Left lung (tissue), 10 donors: ENCODE results near the gene ARHGEF2. TPM values are rescaled to one million over a fixed set of nuclear protein-coding genes. Genes with fewer than 3 reads are reported as not detected.

Source experiments
- ATAC-seq: fragments of 200-7000 bp; cut with Tn5 transposase; one replicate; pipeline ENCODE4 v1.9.1; 2020; ENCODE audit warnings: moderate library complexity
- DNase-seq, 4 donors: peaks; one replicate each; pipeline ENCODE4 v3.0.0-alpha.2; 2013 to 2020
- H3K27ac ChIP-seq, 2 donors: fragments of 200-600 bp; sonication (generic) in 1 of 2; one replicate each; pipeline versions ENCODE4 v1.5.0 to v1.8.0; 2020 to 2021
- H3K27me3 ChIP-seq, 2 donors: fragments of 200-600 bp; sonication (generic) in 1 of 2; one replicate each; pipeline versions ENCODE4 v1.5.0 to v1.8.0; 2020 to 2021
- H3K36me3 ChIP-seq, 2 donors: fragments of 200-600 bp; sonication (generic) in 1 of 2; one replicate each; pipeline versions ENCODE4 v1.5.0 to v1.8.0; 2020 to 2021
- H3K4me1 ChIP-seq, 2 donors: fragments of 200-600 bp; one replicate each; pipeline ENCODE4 v1.8.0; 2021
- H3K4me3 ChIP-seq, 2 donors: fragments of 200-600 bp; sonication (generic) in 1 of 2; one replicate each; pipeline versions ENCODE4 v1.5.0 to v1.8.0; 2020 to 2021; ENCODE audit warnings: mild to moderate bottlenecking in 1 of 2
- H3K9me3 ChIP-seq, 2 donors: fragments of 200-600 bp; sonication (generic) in 1 of 2; one replicate each; pipeline versions ENCODE4 v1.5.0 to v1.8.0; 2020 to 2021
- intact Hi-C, 2 donors: fragments of 100-400 bp; cut with DNase I; formaldehyde crosslinking; loops; one replicate each; pipeline versions ENCODE4 v1.11.2 to v1.14.2; 2022
- polyA plus RNA-seq, 6 donors: library from polyadenylated mRNA; unstranded; fragments of 120-200 nt; gene quantifications; one replicate each; pipeline ENCODE4 v1.2.1, GENCODE V29; 2013; ENCODE audit not compliant: insufficient read length in 6 of 6
- total RNA-seq, 2 donors: library from RNA; stranded (reverse); fragmentation: NEBNext Ultra II Directional; extraction: Animal tissue kit (Norgen Biotek cat#: 25700); gene quantifications; one replicate each; pipeline ENCODE4 v1.2.1, GENCODE V29; 2021
- TF ChIP-seq, protein P1 (sequence below), 2 donors: fragments of 200-600 bp; sonication (generic) in 1 of 2; IDR thresholded peaks; one replicate each; pipeline versions ENCODE4 v1.5.0 to v1.8.0; 2021; ENCODE audit warnings: antibody characterized with exemption in 2 of 2
- donor health status: DM: no; HTN: yes; CAD: no.
- donor health status: DM: no; HTN: no; CAD: no.

ARHGEF2 gene
- total and polyA plus RNA-seq, 8 donors, result 158 to 290 (median 218) TPM

DNA sequence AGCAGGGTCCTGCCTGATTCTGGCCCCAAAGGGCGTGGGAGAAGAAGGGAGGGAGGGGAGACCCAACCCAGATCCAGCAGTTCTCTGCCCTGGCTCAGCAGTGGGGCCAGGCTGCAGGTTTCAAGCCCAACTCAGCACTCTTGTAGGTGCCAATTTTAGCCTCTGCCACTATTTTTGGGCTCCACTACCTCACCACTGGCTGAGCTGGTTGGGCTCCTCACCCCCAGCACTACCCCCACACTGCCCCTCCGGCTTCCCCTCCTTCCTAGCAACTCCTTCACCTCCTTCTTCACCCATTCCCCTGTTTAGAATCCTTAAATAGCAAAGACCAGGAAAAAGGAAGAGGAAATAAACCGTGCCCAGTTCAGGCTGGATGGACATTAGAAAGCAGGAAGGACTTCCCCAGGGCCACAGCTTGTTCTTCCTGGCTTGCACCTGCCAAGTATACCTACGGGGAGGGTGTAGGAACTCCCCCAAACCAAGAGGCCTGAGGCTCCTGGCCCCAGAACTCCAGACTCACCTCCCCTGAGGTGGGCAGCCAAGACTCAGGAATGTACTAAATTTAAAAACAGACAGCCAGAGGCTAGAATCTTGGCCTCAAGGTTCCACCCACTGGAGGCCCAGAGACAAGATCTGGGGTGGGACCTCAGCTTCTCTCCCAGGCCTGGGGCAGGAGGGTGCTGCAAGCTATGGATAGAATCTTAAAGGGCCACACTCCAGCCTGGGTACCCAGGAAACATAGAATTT, 1.4 kb upstream of the ARHGEF2 start:
- TF ChIP-seq, protein P1, sequence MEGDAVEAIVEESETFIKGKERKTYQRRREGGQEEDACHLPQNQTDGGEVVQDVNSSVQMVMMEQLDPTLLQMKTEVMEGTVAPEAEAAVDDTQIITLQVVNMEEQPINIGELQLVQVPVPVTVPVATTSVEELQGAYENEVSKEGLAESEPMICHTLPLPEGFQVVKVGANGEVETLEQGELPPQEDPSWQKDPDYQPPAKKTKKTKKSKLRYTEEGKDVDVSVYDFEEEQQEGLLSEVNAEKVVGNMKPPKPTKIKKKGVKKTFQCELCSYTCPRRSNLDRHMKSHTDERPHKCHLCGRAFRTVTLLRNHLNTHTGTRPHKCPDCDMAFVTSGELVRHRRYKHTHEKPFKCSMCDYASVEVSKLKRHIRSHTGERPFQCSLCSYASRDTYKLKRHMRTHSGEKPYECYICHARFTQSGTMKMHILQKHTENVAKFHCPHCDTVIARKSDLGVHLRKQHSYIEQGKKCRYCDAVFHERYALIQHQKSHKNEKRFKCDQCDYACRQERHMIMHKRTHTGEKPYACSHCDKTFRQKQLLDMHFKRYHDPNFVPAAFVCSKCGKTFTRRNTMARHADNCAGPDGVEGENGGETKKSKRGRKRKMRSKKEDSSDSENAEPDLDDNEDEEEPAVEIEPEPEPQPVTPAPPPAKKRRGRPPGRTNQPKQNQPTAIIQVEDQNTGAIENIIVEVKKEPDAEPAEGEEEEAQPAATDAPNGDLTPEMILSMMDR (IDR thresholded peaks at IDR 0.05), result no peak
- H3K4me1 ChIP-seq, result peaks cover 51 to 80% of the 10 kb centered on the region in 2 donors
- H3K9me3 ChIP-seq, result no peaks in the 10 kb centered on the region
- peak; percentile 1 for ATAC-seq
- no peaks in the 10 kb centered on the region for H3K27me3 ChIP-seq
- no peaks in the 10 kb centered on the region for H3K36me3 ChIP-seq
- peak overlapping the region; percentile 60 to 98 for H3K4me3 ChIP-seq
- H3K27ac ChIP-seq, result peak overlapping the region; percentile 92 to 96
- intact Hi-C loops, result no loop called here
- DNase-seq, result no peak

DNA sequence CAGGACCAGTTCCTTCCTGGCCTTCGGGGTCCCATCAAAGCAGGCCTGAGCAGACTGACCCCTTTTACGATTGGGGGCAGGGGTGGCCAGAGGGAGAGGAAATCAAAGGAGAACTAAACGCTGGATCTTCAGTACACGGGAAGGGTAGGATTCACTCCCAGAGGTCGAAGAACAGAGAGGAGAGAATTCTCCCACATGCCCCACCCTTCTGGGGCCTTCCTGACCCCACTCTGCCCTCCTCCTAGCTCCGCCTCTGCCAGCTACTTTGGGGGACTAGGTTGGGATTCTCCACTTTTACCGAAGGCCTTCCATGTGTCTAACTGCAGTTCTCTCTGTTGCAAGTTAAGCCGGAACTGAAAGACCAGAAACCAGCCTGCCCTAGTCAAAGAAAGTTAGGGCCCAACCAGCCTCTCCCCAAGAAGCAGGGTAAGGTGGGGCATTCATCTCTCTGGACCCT, 654 bp upstream of the ARHGEF2 start:
- H3K27ac ChIP-seq, result peak overlapping the region; percentile 92 to 96
- H3K9me3 ChIP-seq, result no peaks in the 10 kb centered on the region
- peaks cover 56 to 80% of the 10 kb centered on the region in 2 donors for H3K4me1 ChIP-seq
- H3K36me3 ChIP-seq, result peaks cover 0 to 2% of the 10 kb centered on the region in 2 donors
- intact Hi-C loops, result no loop called here
- ATAC-seq (peak; percentile 17), DNase-seq (no peak)
- no peaks in the 10 kb centered on the region for H3K27me3 ChIP-seq
- TF ChIP-seq, protein P1 (IDR thresholded peaks at IDR 0.05), result no peak
- H3K4me3 ChIP-seq, result peak overlapping the region; percentile 60 to 98

DNA sequence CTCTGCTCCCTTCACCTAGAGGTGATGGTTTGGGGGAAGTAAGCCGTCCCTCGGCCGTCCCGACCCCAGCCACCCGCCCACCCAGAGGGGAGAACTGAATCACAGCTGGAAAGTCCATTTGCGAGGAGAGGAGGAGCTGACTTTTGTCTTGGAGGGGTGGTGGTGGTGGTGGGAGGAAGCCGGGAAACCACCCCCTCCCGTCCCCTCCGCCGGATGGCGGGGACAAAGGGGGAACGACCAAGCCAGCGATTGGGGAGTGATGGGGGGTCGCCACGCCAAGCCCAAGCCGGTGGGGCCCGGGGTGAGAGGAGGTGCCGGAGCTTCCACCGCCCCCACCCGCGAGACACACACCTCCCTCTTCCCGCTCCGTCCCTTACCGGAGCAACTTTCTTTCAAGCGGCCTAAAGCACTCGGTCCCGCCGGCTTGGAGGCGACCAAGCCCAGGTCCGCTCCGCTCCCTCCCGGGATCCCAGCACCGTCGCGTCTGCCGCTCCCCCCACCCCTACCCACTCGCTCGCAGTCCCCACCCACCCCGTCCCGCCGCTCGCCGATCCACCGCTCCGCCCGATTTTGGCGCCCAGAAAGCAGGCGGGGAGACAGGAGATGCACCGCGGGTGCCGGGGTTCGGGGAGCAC, 540 bp downstream of the ARHGEF2 start:
- peaks cover 0 to 5% of the 10 kb centered on the region in 2 donors for H3K36me3 ChIP-seq
- H3K27ac ChIP-seq, result peak overlapping the region; percentile 92 to 96
- DNase-seq, result peak in 1 of 4 donors; percentile 73
- peak overlapping the region; percentile 60 to 98 for H3K4me3 ChIP-seq
- H3K27me3 ChIP-seq, result no peaks in the 10 kb centered on the region
- H3K4me1 ChIP-seq, result peaks cover 56 to 80% of the 10 kb centered on the region in 2 donors
- no peaks in the 10 kb centered on the region for H3K9me3 ChIP-seq
- TF ChIP-seq, protein P1 (IDR thresholded peaks at IDR 0.05), result no peak
- intact Hi-C loops, result no loop called here
- peak; percentile 34 for ATAC-seq

DNA sequence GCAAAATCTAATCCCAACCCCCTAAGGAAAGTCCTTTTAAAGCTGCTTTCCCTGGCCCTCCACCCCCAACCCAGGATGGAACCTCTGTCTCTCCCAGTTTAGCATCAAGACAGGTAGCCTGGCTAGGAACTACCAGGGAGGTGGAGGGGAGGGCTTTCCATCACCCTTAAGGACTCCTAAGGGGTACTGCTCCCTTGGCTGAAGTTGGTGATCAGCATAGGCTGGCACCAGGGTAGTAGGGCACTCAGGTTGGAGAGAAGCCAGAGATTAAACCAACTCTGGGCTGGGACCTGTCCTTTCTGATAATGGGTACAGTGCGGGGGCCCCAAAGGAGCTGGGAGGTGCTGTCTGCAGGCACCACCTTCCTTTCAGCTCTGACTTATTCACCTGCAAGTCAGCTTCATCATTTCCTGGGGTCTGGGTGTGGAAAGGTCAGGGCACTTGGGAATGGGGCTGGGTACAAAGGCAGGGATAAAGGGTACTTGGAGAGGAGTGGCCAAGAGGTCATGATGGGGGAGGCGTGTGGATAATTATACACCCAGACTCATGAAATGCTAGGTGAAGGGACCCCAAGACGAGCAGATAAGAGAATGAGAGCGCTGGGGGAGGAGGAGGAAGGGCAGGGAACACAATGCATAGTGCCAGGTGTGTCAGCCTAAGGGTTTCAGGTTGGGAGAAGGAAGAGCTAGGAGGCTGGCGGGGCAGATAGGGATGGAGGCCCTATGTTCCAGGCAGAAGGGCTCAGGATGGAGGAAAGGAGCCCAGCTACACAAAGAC, 1.2 kb downstream of the ARHGEF2 start:
- intact Hi-C loops, result no loop called here
- TF ChIP-seq, protein P1 (IDR thresholded peaks at IDR 0.05), result no peak
- peaks cover 0 to 12% of the 10 kb centered on the region in 2 donors for H3K36me3 ChIP-seq
- no peak for DNase-seq
- peak; percentile 3 for ATAC-seq
- H3K9me3 ChIP-seq, result no peaks in the 10 kb centered on the region
- no peaks in the 10 kb centered on the region for H3K27me3 ChIP-seq
- peak overlapping the region; percentile 60 to 98 for H3K4me3 ChIP-seq
- H3K4me1 ChIP-seq, result peaks cover 62 to 80% of the 10 kb centered on the region in 2 donors
- peak overlapping the region; percentile 92 to 96 for H3K27ac ChIP-seq
